ENCODE results near the gene KRT23. TPM values are rescaled to one million over a fixed set of nuclear protein-coding genes. Genes with fewer than 3 reads are reported as not detected.
A peak's percentile ranks its signal among the peaks of the same experiment; 100 is the strongest.

KRT23 gene
- total and polyA plus RNA-seq, 12 donors: 0.01 to 0.25 (median 0.21) TPM; not detected in 8

- intact Hi-C loops (cut with DNase I): no loop called here
- ATAC-seq (no peak), DNase-seq (no peak)
- no peaks in the 10 kb centered on the region for H3K9me3 ChIP-seq
- no peaks in the 10 kb centered on the region for H3K4me1 ChIP-seq
- H3K27me3 ChIP-seq: peaks cover 0 to 31% (median 5%) of the 10 kb centered on the region in 7 donors
- H3K4me3 ChIP-seq: no peak overlapping the region
- H3K36me3 ChIP-seq: no peaks in the 10 kb centered on the region
- WGBS, 2 donors: 75 to 95% methylated on average over 2 of the region's 2 CpGs
- H3K27ac ChIP-seq: no peak overlapping the region
- TF ChIP-seq, protein P1, sequence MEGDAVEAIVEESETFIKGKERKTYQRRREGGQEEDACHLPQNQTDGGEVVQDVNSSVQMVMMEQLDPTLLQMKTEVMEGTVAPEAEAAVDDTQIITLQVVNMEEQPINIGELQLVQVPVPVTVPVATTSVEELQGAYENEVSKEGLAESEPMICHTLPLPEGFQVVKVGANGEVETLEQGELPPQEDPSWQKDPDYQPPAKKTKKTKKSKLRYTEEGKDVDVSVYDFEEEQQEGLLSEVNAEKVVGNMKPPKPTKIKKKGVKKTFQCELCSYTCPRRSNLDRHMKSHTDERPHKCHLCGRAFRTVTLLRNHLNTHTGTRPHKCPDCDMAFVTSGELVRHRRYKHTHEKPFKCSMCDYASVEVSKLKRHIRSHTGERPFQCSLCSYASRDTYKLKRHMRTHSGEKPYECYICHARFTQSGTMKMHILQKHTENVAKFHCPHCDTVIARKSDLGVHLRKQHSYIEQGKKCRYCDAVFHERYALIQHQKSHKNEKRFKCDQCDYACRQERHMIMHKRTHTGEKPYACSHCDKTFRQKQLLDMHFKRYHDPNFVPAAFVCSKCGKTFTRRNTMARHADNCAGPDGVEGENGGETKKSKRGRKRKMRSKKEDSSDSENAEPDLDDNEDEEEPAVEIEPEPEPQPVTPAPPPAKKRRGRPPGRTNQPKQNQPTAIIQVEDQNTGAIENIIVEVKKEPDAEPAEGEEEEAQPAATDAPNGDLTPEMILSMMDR (IDR thresholded peaks at IDR 0.05): no peak
These were observed 4.8 kb downstream of the KRT23 start for GRCh38 chr17:40932608-40933007.

- Histone ChIP-seq H3K27me3 (peaks cover 0 to 37% (median 5%) of the 10 kb centered on the region in 7 donors), H3K9me3 (no peaks in the 10 kb centered on the region), H3K36me3 (no peaks in the 10 kb centered on the region), H3K4me1 (no peaks in the 10 kb centered on the region), H3K4me3 (no peak overlapping the region), H3K27ac (no peak overlapping the region)
- TF ChIP-seq, protein P1 (IDR thresholded peaks at IDR 0.05): no peak
- WGBS, 2 donors: 57 to 67% methylated on average over 3 of the region's 3 CpGs
- DNase-seq (no peak), ATAC-seq (no peak)
- intact Hi-C loops (cut with DNase I): no loop called here
These were observed 6.1 kb downstream of the KRT23 start for GRCh38 chr17:40931311-40931710.

DNA sequence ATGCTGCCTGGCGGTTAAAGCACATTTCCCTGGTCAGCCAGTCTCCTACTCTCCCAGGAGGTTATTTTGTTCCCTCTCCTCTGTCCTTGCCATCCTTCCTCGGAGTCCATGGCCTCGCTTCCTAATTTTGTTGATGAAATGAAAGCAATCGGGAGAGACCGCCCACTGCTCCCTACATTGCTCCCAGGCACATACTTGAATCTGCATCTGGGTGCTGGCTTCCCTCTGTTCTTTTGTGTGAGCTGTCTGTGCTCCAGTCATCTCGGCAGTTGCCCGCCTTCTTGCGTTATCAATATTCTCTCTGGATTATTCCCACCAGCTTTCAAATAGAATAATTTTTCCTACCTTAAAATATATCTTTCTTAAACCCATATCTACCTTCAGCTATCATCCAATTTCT, 11.1 kb downstream of the KRT23 start:
- intact Hi-C loops (cut with DNase I): no loop called here
- peaks cover 0 to 27% (median 13%) of the 10 kb centered on the region in 7 donors for H3K27me3 ChIP-seq
- no peaks in the 10 kb centered on the region for H3K36me3 ChIP-seq
- TF ChIP-seq, protein P1 (IDR thresholded peaks at IDR 0.05): no peak
- no peaks in the 10 kb centered on the region for H3K9me3 ChIP-seq
- no peak overlapping the region for H3K4me3 ChIP-seq
- ATAC-seq (no peak), DNase-seq (no peak)
- H3K27ac ChIP-seq: no peak overlapping the region
- 78 to 81% methylated on average over 8 of the region's 8 CpGs for WGBS, 2 donors
- peaks cover 0 to 11% (median 0%) of the 10 kb centered on the region in 9 donors for H3K4me1 ChIP-seq

GRCh38 chr17:40922239-40922638, 15.2 kb downstream of the KRT23 start:
- Histone ChIP-seq H3K27me3 (peaks cover 0 to 27% (median 13%) of the 10 kb centered on the region in 7 donors), H3K27ac (peak overlapping the region in 1 of 10 donors; percentile 45), H3K4me1 (peaks cover 0 to 11% (median 0%) of the 10 kb centered on the region in 9 donors), H3K9me3 (no peaks in the 10 kb centered on the region), H3K4me3 (no peak overlapping the region), H3K36me3 (no peaks in the 10 kb centered on the region)
- TF ChIP-seq, protein P1 (IDR thresholded peaks at IDR 0.05): no peak
- 59% methylated on average over 2 of the region's 2 CpGs for WGBS, 2 donors
- intact Hi-C loops (cut with DNase I): no loop called here
- DNase-seq: no peak
- ATAC-seq: peak in 5 of 8 donors; percentile 51 to 86 (median 67)

Measured in heart right ventricle (tissue), 16 donors.